HEK293 (cell line): ENCODE results near the gene OR6N2.

Source experiments
- CTCF ChIA-PET: fragments of 350-600 bp; formaldehyde crosslinking; extraction: SDS; loops from one replicate; lab custom pipeline; 2021; ENCODE audit warnings: antibody characterized with exemption; lab: Yijun Ruan, JAX
- POLR2A ChIA-PET: fragments of 300-600 bp; formaldehyde crosslinking; extraction: SDS; loops from one replicate; lab custom pipeline; 2020; ENCODE audit warnings: antibody characterized with exemption, inconsistent platforms; lab: Yijun Ruan, JAX
- H3K27ac ChIP-seq: fragments of 200-500 bp; sonication (Bioruptor generic); 2 replicates; pipeline ENCODE4 v1.5.1; 2014; ENCODE audit warnings: low read depth, low read length, control low read depth, inconsistent platforms; ENCODE audit errors: extremely low read depth
- H3K36me3 ChIP-seq, 2 experiments: fragments of 200-500 bp in 1 of 2; sonication (Bioruptor generic) in 1 of 2; 1 replicate in 1 of 2; 2 replicates in 1 of 2; pipeline ENCODE4 v1.5.1; 2014 to 2017; ENCODE audit warnings: inconsistent platforms in 2 of 2, low read length in 2 of 2; ENCODE audit not compliant: control insufficient read depth in 2 of 2, insufficient read depth in 1 of 2
- H3K4me1 ChIP-seq: fragments of 200-500 bp; sonication (Bioruptor generic); 2 replicates; pipeline ENCODE4 v1.5.1; 2014; ENCODE audit warnings: mild to moderate bottlenecking, low read length, inconsistent platforms; ENCODE audit not compliant: control insufficient read depth, insufficient read depth
- H3K4me3 ChIP-seq: 2 replicates; pipeline ENCODE4 v1.5.1; 2011; ENCODE audit warnings: low read depth, mild to moderate bottlenecking, control low read depth, low read length, moderate library complexity
- H3K9me3 ChIP-seq: fragments of 200-500 bp; sonication (Bioruptor generic); 2 replicates; pipeline ENCODE4 v1.5.1; 2014; ENCODE audit warnings: low read depth, low read length, inconsistent platforms; ENCODE audit not compliant: control insufficient read depth, insufficient read depth
- EGR2 ChIP-seq: fragments of 450-650 bp; formaldehyde crosslinking; IDR thresholded peaks from 2 replicates; pipeline ENCODE4 v1.5.1; 2016; ENCODE audit warnings: low read depth, missing biosample characterization, missing genetic modification characterization
- HOXD13 ChIP-seq: sonication (generic); formaldehyde crosslinking; IDR thresholded peaks from 2 replicates; pipeline ENCODE4 v1.8.0; 2022; ENCODE audit warnings: missing genetic modification reagents, borderline replicate concordance
- KLF10 ChIP-seq: fragments of 450-650 bp; IDR thresholded peaks from 2 replicates; pipeline ENCODE4 v1.5.1; 2018; ENCODE audit warnings: missing biosample characterization, mild to moderate bottlenecking, missing genetic modification characterization
- KLF17 ChIP-seq: fragments of 450-650 bp; formaldehyde crosslinking; IDR thresholded peaks from 2 replicates; pipeline ENCODE4 v1.5.1; 2016; ENCODE audit warnings: missing biosample characterization, missing genetic modification characterization
- MYNN ChIP-seq: fragments of 450-650 bp; formaldehyde crosslinking; IDR thresholded peaks from 2 replicates; pipeline ENCODE4 v1.5.1; 2016; ENCODE audit warnings: missing biosample characterization, missing genetic modification characterization, borderline replicate concordance
- WT1 ChIP-seq: fragments of 450-650 bp; formaldehyde crosslinking; IDR thresholded peaks from 2 replicates; pipeline ENCODE4 v1.5.1; 2016; ENCODE audit warnings: missing biosample characterization, missing genetic modification characterization
- ZBTB21 ChIP-seq: fragments of 450-650 bp; formaldehyde crosslinking; IDR thresholded peaks from 2 replicates; pipeline ENCODE4 v1.5.1; 2017; ENCODE audit warnings: missing biosample characterization, missing genetic modification characterization
- ZFP69B ChIP-seq: fragments of 450-650 bp; formaldehyde crosslinking; IDR thresholded peaks from 2 replicates; pipeline ENCODE4 v1.5.1; 2016; ENCODE audit warnings: missing biosample characterization, missing genetic modification characterization
- ZNF146 ChIP-seq: fragments of 450-650 bp; formaldehyde crosslinking; IDR thresholded peaks from 2 replicates; pipeline ENCODE4 v1.5.1; 2016; ENCODE audit warnings: missing biosample characterization, missing genetic modification characterization
- ZNF148 ChIP-seq: fragments of 450-650 bp; formaldehyde crosslinking; IDR thresholded peaks from 2 replicates; pipeline ENCODE4 v1.5.0; 2017; ENCODE audit warnings: missing biosample characterization, missing genetic modification characterization, borderline replicate concordance
- ZNF2 ChIP-seq: fragments of 450-650 bp; formaldehyde crosslinking; IDR thresholded peaks from 2 replicates; pipeline ENCODE4 v1.5.1; 2016; ENCODE audit warnings: missing biosample characterization, missing genetic modification characterization
- ZNF23 ChIP-seq: fragments of 450-650 bp; formaldehyde crosslinking; IDR thresholded peaks from 2 replicates; pipeline ENCODE4 v1.5.1; 2016; ENCODE audit warnings: missing biosample characterization, missing genetic modification characterization, borderline replicate concordance
- ZNF335 ChIP-seq: fragments of 450-650 bp; formaldehyde crosslinking; conservative IDR thresholded peaks from 2 replicates; pipeline ENCODE4 v1.5.1; 2016; ENCODE audit warnings: missing biosample characterization, missing genetic modification characterization
- ZNF341 ChIP-seq: fragments of 450-650 bp; formaldehyde crosslinking; IDR thresholded peaks from 2 replicates; pipeline ENCODE4; 2016; ENCODE audit warnings: low read depth, missing biosample characterization, missing genetic modification characterization
- ZNF350 ChIP-seq: fragments of 450-650 bp; formaldehyde crosslinking; IDR thresholded peaks from 2 replicates; pipeline ENCODE4 v1.5.0; 2017; ENCODE audit warnings: missing biosample characterization, mild to moderate bottlenecking, missing genetic modification characterization
- ZNF354C ChIP-seq: fragments of 450-650 bp; formaldehyde crosslinking; IDR thresholded peaks from 2 replicates; pipeline ENCODE4 v1.5.1; 2016; ENCODE audit warnings: missing biosample characterization, missing genetic modification characterization, low read depth, borderline replicate concordance
- ZNF366 ChIP-seq: fragments of 450-650 bp; formaldehyde crosslinking; conservative IDR thresholded peaks from 2 replicates; pipeline ENCODE4 v1.5.1; 2016; ENCODE audit warnings: missing biosample characterization, missing genetic modification characterization
- ZNF426 ChIP-seq: fragments of 450-650 bp; formaldehyde crosslinking; IDR thresholded peaks from 2 replicates; pipeline ENCODE4 v1.5.1; 2017; ENCODE audit warnings: missing biosample characterization, missing genetic modification characterization, mild to moderate bottlenecking, inconsistent platforms, moderate library complexity
- ZNF473 ChIP-seq: fragments of 450-650 bp; formaldehyde crosslinking; IDR thresholded peaks from 2 replicates; pipeline ENCODE4 v1.5.1; 2017; ENCODE audit warnings: missing biosample characterization, missing genetic modification characterization
- ZNF555 ChIP-seq: fragments of 450-650 bp; formaldehyde crosslinking; conservative IDR thresholded peaks from 2 replicates; pipeline ENCODE4 v1.5.1; 2017; ENCODE audit warnings: missing biosample characterization, mild to moderate bottlenecking, missing genetic modification characterization, inconsistent platforms
- ZNF621 ChIP-seq: fragments of 450-650 bp; formaldehyde crosslinking; IDR thresholded peaks from 2 replicates; pipeline ENCODE4 v1.5.1; 2017; ENCODE audit warnings: missing biosample characterization, missing genetic modification characterization
- ZNF645 ChIP-seq: fragments of 450-650 bp; formaldehyde crosslinking; IDR thresholded peaks from 2 replicates; pipeline ENCODE4; 2016; ENCODE audit warnings: missing biosample characterization, missing genetic modification characterization
- ZNF654 ChIP-seq: fragments of 450-650 bp; formaldehyde crosslinking; IDR thresholded peaks from 2 replicates; pipeline ENCODE4 v1.5.1; 2016; ENCODE audit warnings: low read depth, missing biosample characterization, missing genetic modification characterization
- ZNF701 ChIP-seq: fragments of 450-650 bp; formaldehyde crosslinking; IDR thresholded peaks from 2 replicates; pipeline ENCODE4 v1.5.1; 2016; ENCODE audit warnings: missing biosample characterization, missing genetic modification characterization
- ZSCAN23 ChIP-seq: fragments of 450-650 bp; formaldehyde crosslinking; IDR thresholded peaks from 2 replicates; pipeline ENCODE4 v1.5.1; 2016; ENCODE audit warnings: missing biosample characterization, missing genetic modification characterization

OR6N2 gene

GRCh38 chr1:158793604-158794003, 12.6 kb upstream of the OR6N2 start (continued):
- TF ChIP-seq ZNF366, result no peak
- TF ChIP-seq EGR2 (tag by site-specific recombination), result no peak

DNA sequence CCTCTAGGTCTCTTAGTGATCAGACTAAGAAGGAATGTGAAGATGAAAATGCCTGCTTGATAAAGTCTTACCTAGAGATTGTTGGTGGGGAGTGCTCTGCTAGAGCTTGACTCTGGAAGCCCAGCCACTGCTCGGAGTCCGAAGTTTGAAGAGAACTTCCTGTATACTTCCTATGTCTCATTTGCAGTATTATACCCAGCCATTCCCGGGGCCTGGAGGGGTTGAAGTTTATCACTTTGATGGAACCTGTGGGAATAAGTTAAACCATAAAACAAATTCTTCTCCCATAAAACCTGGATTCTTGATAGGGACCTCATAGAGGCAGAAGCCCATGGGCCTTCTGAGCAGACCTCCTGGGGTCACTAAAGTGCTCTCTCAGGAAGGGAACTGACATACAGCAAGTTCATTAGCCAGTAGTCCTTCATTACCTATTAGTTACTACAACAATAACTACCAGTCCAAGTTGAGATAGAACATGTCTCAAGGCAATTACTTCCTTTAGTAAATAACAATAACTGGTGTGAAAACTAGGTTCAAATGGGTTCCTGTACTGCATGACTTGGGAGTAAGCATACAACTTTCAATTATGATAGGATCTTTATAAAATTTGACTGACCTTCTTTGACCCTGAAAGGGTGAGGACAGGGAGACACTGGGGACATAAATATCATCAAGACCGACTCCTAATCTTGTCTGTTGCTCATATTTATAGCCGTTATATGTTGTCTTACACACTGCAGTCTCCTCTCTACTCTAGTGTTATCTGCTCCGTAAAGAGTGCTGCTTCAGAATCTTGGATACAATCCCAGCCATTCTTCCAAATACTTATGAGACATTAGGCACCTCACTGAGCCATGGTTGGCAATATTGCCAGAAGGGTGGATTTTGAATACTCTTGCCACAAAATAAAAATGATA, 8.8 kb downstream of the OR6N2 start, which contains the start of gene OR6N1:
Gene OR6N1, minus strand, starts transcription at position 246 of the 917 bp plus-strand sequence. CDS start 5,513 bp downstream, outside the sequence.
- CTCF ChIA-PET, result no interaction called here
- TF ChIP-seq ZSCAN23 (tag by site-specific recombination) (no peak), ZBTB21 (tag by site-specific recombination) (no peak), ZNF473 (tag by site-specific recombination) (no peak), ZNF146 (no peak), ZNF2 (tag by site-specific recombination) (no peak), ZNF335 (tag by site-specific recombination) (no peak), ZNF426 (tag by site-specific recombination) (no peak)
- Histone ChIP-seq H3K4me3 (no peak within 1 kb of the TSS), H3K4me1 (no peaks in the 10 kb centered on the region), H3K36me3 (no peaks in the 10 kb centered on the region), H3K27ac (no peak within 1 kb of the TSS), H3K9me3 (no peaks in the 10 kb centered on the region)
- POLR2A ChIA-PET, result no interaction called here

GRCh38 chr1:158754420-158754819, 26.6 kb downstream of the OR6N2 start, which contains the start of gene OR6K6:
Gene OR6K6, plus strand, starts transcription at chr1:158754720. Its CDS starts 168 bp downstream, at chr1:158754888.
- Histone ChIP-seq H3K9me3 (no peaks in the 10 kb centered on the region), H3K27ac (no peak within 1 kb of the TSS), H3K36me3 (no peaks in the 10 kb centered on the region), H3K4me1 (no peaks in the 10 kb centered on the region), H3K4me3 (no peak within 1 kb of the TSS)
- TF ChIP-seq ZNF23 (tag by site-specific recombination) (no peak), ZFP69B (tag by site-specific recombination) (no peak), ZNF701 (tag by site-specific recombination) (no peak), ZNF341 (tag by site-specific recombination) (no peak), HOXD13 (CRISPR knock-in tag) (no peak), MYNN (no peak), KLF10 (tag by site-specific recombination) (no peak), ZNF645 (tag by site-specific recombination) (no peak), ZNF350 (no peak), ZNF354C (tag by site-specific recombination) (no peak), ZNF146 (no peak), ZNF555 (tag by site-specific recombination) (no peak), KLF17 (tag by site-specific recombination) (no peak), WT1 (no peak), ZNF148 (tag by site-specific recombination) (no peak), ZNF654 (tag by site-specific recombination) (no peak), ZNF621 (tag by site-specific recombination) (no peak)
- ChIA-PET POLR2A (no interaction called here), CTCF (no interaction called here)
